HEK293 (cell line): ENCODE results near the gene DIP2C.

ENCODE experiments used
- CTCF ChIA-PET: fragments of 350-600 bp; formaldehyde crosslinking; extraction: SDS; loops from one replicate; lab custom pipeline; 2021; ENCODE audit warnings: antibody characterized with exemption; lab: Yijun Ruan, JAX
- POLR2A ChIA-PET: fragments of 300-600 bp; formaldehyde crosslinking; extraction: SDS; loops from one replicate; lab custom pipeline; 2020; ENCODE audit warnings: antibody characterized with exemption, inconsistent platforms; lab: Yijun Ruan, JAX
- H3K27ac ChIP-seq: fragments of 200-500 bp; sonication (Bioruptor generic); 2 replicates; pipeline ENCODE4 v1.5.1; 2014; ENCODE audit warnings: low read depth, low read length, control low read depth, inconsistent platforms; ENCODE audit errors: extremely low read depth
- H3K36me3 ChIP-seq, 2 experiments: fragments of 200-500 bp in 1 of 2; sonication (Bioruptor generic) in 1 of 2; 1 replicate in 1 of 2; 2 replicates in 1 of 2; pipeline ENCODE4 v1.5.1; 2014 to 2017; ENCODE audit warnings: inconsistent platforms in 2 of 2, low read length in 2 of 2; ENCODE audit not compliant: control insufficient read depth in 2 of 2, insufficient read depth in 1 of 2
- H3K4me1 ChIP-seq: fragments of 200-500 bp; sonication (Bioruptor generic); 2 replicates; pipeline ENCODE4 v1.5.1; 2014; ENCODE audit warnings: mild to moderate bottlenecking, low read length, inconsistent platforms; ENCODE audit not compliant: control insufficient read depth, insufficient read depth
- H3K4me3 ChIP-seq: 2 replicates; pipeline ENCODE4 v1.5.1; 2011; ENCODE audit warnings: low read depth, mild to moderate bottlenecking, control low read depth, low read length, moderate library complexity
- H3K9me3 ChIP-seq: fragments of 200-500 bp; sonication (Bioruptor generic); 2 replicates; pipeline ENCODE4 v1.5.1; 2014; ENCODE audit warnings: low read depth, low read length, inconsistent platforms; ENCODE audit not compliant: control insufficient read depth, insufficient read depth
- GFI1B ChIP-seq: fragments of 450-650 bp; formaldehyde crosslinking; IDR thresholded peaks from 2 replicates; pipeline ENCODE4 v1.5.1; 2016; ENCODE audit warnings: missing biosample characterization, missing genetic modification characterization
- KLF7 ChIP-seq: fragments of 450-650 bp; formaldehyde crosslinking; IDR thresholded peaks from 2 replicates; pipeline ENCODE4 v1.5.1; 2016; ENCODE audit warnings: missing biosample characterization, missing genetic modification characterization, borderline replicate concordance
- MZF1 ChIP-seq: fragments of 450-650 bp; formaldehyde crosslinking; IDR thresholded peaks from 2 replicates; pipeline ENCODE4 v1.5.1; 2017; ENCODE audit warnings: missing biosample characterization, missing genetic modification characterization, borderline replicate concordance
- SALL2 ChIP-seq: fragments of 450-650 bp; formaldehyde crosslinking; IDR thresholded peaks from 2 replicates; pipeline ENCODE4 v1.5.0; 2017; ENCODE audit warnings: missing biosample characterization, mild to moderate bottlenecking, missing genetic modification characterization, borderline replicate concordance
- ZBTB48 ChIP-seq: fragments of 450-650 bp; formaldehyde crosslinking; IDR thresholded peaks from 2 replicates; pipeline ENCODE4 v1.5.1; 2016; ENCODE audit warnings: missing biosample characterization, missing genetic modification characterization
- ZFHX2 ChIP-seq: fragments of 450-650 bp; formaldehyde crosslinking; conservative IDR thresholded peaks from 2 replicates; pipeline ENCODE4 v1.5.1; 2016; ENCODE audit warnings: missing biosample characterization, missing genetic modification characterization
- ZNF133 ChIP-seq: fragments of 450-650 bp; formaldehyde crosslinking; IDR thresholded peaks from 2 replicates; pipeline ENCODE4 v1.5.1; 2016; ENCODE audit warnings: missing biosample characterization, missing genetic modification characterization
- ZNF140 ChIP-seq: fragments of 450-650 bp; formaldehyde crosslinking; IDR thresholded peaks from 2 replicates; pipeline ENCODE4 v1.5.1; 2016; ENCODE audit warnings: missing biosample characterization, missing genetic modification characterization
- ZNF16 ChIP-seq: fragments of 450-650 bp; formaldehyde crosslinking; IDR thresholded peaks from 2 replicates; pipeline ENCODE4 v1.5.1; 2016; ENCODE audit warnings: low read depth, missing biosample characterization, missing genetic modification characterization
- ZNF184 ChIP-seq: fragments of 450-650 bp; IDR thresholded peaks from 2 replicates; pipeline ENCODE4 v1.5.1; 2018; ENCODE audit warnings: missing biosample characterization, mild to moderate bottlenecking, missing genetic modification characterization
- ZNF341 ChIP-seq: fragments of 450-650 bp; formaldehyde crosslinking; IDR thresholded peaks from 2 replicates; pipeline ENCODE4; 2016; ENCODE audit warnings: low read depth, missing biosample characterization, missing genetic modification characterization
- ZNF350 ChIP-seq: fragments of 450-650 bp; formaldehyde crosslinking; IDR thresholded peaks from 2 replicates; pipeline ENCODE4 v1.5.0; 2017; ENCODE audit warnings: missing biosample characterization, mild to moderate bottlenecking, missing genetic modification characterization
- ZNF433 ChIP-seq: fragments of 450-650 bp; formaldehyde crosslinking; IDR thresholded peaks from 2 replicates; pipeline ENCODE4 v1.5.1; 2016; ENCODE audit warnings: missing biosample characterization, missing genetic modification characterization, low read depth
- ZNF48 ChIP-seq: fragments of 450-650 bp; formaldehyde crosslinking; IDR thresholded peaks from 2 replicates; pipeline ENCODE4 v1.5.1; 2016; ENCODE audit warnings: missing biosample characterization, missing genetic modification characterization
- ZNF530 ChIP-seq: fragments of 450-650 bp; formaldehyde crosslinking; IDR thresholded peaks from 2 replicates; pipeline ENCODE4 v1.5.1; 2016; ENCODE audit warnings: low read depth, missing biosample characterization, missing genetic modification characterization
- ZNF558 ChIP-seq: fragments of 450-650 bp; formaldehyde crosslinking; IDR thresholded peaks from 2 replicates; pipeline ENCODE4 v1.5.1; 2016; ENCODE audit warnings: missing biosample characterization, missing genetic modification characterization
- ZNF654 ChIP-seq: fragments of 450-650 bp; formaldehyde crosslinking; IDR thresholded peaks from 2 replicates; pipeline ENCODE4 v1.5.1; 2016; ENCODE audit warnings: low read depth, missing biosample characterization, missing genetic modification characterization
- ZNF701 ChIP-seq: fragments of 450-650 bp; formaldehyde crosslinking; IDR thresholded peaks from 2 replicates; pipeline ENCODE4 v1.5.1; 2016; ENCODE audit warnings: missing biosample characterization, missing genetic modification characterization
- TF ChIP-seq, protein P1 (sequence below): fragments of 450-650 bp; formaldehyde crosslinking; IDR thresholded peaks from 2 replicates; pipeline ENCODE4 v1.5.1; 2017; ENCODE audit warnings: missing biosample characterization, missing genetic modification characterization
- TF ChIP-seq, protein P2 (sequence below): fragments of 450-650 bp; formaldehyde crosslinking; IDR thresholded peaks from 2 replicates; pipeline ENCODE4 v1.5.1; 2016; ENCODE audit warnings: missing biosample characterization, missing genetic modification characterization
- TF ChIP-seq, protein P3 (sequence below): fragments of 450-650 bp; formaldehyde crosslinking; IDR thresholded peaks from 2 replicates; pipeline ENCODE4 v1.5.1; 2016; ENCODE audit warnings: missing biosample characterization, missing genetic modification characterization, borderline replicate concordance
- TF ChIP-seq, protein P4 (sequence below): fragments of 450-650 bp; formaldehyde crosslinking; IDR thresholded peaks from 2 replicates; pipeline ENCODE4 v1.5.1; 2016; ENCODE audit warnings: missing biosample characterization, missing genetic modification characterization
- TF ChIP-seq, protein P5 (sequence below): fragments of 450-650 bp; formaldehyde crosslinking; IDR thresholded peaks from 2 replicates; pipeline ENCODE4 v1.5.1; 2016; ENCODE audit warnings: missing biosample characterization, missing genetic modification characterization

Gene DIP2C

DNA sequence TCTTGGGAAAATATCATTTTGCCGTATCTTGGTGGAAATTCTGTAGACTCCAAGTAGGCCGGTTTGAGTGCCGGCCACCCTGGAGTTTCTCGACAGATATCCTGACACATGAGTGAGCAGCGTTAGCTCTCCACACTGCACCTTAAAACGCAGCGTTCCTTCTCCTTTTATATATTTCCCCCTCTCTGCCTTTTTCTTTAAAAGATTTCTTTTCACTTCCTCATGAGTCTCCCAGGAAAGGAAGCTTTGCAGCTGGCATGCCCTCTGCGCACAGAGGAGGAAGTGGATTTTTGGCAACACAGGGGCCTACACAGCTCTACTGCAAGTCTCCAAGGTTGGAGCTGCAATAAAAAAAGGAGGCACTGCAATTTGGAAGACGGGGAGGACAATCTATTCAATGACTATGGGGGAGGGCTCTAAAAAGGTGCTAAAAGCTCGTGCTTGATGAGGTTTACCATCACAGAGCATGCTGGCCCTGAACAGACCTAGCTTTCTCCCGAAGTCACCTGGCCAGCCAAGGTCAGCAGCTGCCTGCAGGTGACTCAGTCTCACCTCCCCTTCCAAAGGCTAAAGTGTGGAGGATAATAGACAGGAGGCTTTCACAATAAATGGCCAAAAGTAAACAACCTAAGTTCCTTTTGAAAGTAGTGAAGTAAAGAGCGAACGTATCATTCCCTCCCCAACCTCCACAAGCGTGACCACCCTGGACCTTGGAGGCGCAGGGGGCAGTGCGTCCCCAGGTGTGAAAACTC is 301.4 kb downstream of the DIP2C start:
- Histone ChIP-seq H3K9me3 (no peaks in the 10 kb centered on the region), H3K4me3 (no peak overlapping the region), H3K36me3 (peaks cover 4 to 49% of the 10 kb centered on the region in 2 experiments), H3K4me1 (no peaks in the 10 kb centered on the region), H3K27ac (no peak overlapping the region)
- POLR2A ChIA-PET: no interaction called here
- TF ChIP-seq ZNF48: no peak
- TF ChIP-seq ZNF16 (tag by site-specific recombination): no peak
- TF ChIP-seq, protein P1, sequence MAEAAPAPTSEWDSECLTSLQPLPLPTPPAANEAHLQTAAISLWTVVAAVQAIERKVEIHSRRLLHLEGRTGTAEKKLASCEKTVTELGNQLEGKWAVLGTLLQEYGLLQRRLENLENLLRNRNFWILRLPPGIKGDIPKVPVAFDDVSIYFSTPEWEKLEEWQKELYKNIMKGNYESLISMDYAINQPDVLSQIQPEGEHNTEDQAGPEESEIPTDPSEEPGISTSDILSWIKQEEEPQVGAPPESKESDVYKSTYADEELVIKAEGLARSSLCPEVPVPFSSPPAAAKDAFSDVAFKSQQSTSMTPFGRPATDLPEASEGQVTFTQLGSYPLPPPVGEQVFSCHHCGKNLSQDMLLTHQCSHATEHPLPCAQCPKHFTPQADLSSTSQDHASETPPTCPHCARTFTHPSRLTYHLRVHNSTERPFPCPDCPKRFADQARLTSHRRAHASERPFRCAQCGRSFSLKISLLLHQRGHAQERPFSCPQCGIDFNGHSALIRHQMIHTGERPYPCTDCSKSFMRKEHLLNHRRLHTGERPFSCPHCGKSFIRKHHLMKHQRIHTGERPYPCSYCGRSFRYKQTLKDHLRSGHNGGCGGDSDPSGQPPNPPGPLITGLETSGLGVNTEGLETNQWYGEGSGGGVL (tag by site-specific recombination): no peak
- no peak for TF ChIP-seq ZNF530 (tag by site-specific recombination)
- TF ChIP-seq ZNF654 (tag by site-specific recombination): no peak
- TF ChIP-seq, protein P2, sequence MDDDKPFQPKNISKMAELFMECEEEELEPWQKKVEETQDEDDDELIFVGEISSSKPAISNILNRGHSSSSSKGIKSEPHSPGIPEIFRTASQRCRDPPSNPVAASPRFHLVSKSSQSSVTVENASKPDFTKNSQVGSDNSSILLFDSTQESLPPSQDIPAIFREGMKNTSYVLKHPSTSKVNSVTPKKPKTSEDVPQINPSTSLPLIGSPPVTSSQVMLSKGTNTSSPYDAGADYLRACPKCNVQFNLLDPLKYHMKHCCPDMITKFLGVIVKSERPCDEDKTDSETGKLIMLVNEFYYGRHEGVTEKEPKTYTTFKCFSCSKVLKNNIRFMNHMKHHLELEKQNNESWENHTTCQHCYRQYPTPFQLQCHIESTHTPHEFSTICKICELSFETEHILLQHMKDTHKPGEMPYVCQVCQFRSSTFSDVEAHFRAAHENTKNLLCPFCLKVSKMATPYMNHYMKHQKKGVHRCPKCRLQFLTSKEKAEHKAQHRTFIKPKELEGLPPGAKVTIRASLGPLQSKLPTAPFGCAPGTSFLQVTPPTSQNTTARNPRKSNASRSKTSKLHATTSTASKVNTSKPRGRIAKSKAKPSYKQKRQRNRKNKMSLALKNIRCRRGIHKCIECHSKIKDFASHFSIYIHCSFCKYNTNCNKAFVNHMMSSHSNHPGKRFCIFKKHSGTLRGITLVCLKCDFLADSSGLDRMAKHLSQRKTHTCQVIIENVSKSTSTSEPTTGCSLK (tag by site-specific recombination): no peak
- TF ChIP-seq GFI1B (tag by site-specific recombination): no peak
- no peak for TF ChIP-seq ZNF558 (tag by site-specific recombination)
- no peak for TF ChIP-seq ZNF184 (tag by site-specific recombination)
- TF ChIP-seq ZBTB48 (tag by site-specific recombination): no peak
- TF ChIP-seq ZNF341: no peak
- no peak for TF ChIP-seq ZNF133 (tag by site-specific recombination)
- no peak for TF ChIP-seq KLF7 (tag by site-specific recombination)
- no peak for TF ChIP-seq SALL2
- CTCF ChIA-PET: no interaction called here

DNA sequence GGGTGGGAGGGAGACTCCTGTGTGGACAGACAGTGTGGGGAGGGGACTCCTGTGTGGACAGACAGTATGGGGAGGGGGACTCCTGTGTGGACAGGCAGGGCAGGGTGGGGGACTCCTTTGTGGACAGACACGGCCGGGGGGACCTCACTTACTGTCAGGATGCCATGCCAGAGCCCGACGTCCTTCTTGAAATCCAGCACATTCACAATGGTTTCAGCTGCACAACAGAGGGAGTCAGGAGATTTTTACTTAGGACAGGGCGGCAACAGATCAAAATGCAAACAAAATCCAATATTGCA is 301.9 kb downstream of the DIP2C start:
- Histone ChIP-seq H3K4me1 (no peaks in the 10 kb centered on the region), H3K9me3 (no peaks in the 10 kb centered on the region), H3K27ac (no peak overlapping the region), H3K36me3 (peaks cover 4 to 53% of the 10 kb centered on the region in 2 experiments), H3K4me3 (no peak overlapping the region)
- TF ChIP-seq, protein P3, sequence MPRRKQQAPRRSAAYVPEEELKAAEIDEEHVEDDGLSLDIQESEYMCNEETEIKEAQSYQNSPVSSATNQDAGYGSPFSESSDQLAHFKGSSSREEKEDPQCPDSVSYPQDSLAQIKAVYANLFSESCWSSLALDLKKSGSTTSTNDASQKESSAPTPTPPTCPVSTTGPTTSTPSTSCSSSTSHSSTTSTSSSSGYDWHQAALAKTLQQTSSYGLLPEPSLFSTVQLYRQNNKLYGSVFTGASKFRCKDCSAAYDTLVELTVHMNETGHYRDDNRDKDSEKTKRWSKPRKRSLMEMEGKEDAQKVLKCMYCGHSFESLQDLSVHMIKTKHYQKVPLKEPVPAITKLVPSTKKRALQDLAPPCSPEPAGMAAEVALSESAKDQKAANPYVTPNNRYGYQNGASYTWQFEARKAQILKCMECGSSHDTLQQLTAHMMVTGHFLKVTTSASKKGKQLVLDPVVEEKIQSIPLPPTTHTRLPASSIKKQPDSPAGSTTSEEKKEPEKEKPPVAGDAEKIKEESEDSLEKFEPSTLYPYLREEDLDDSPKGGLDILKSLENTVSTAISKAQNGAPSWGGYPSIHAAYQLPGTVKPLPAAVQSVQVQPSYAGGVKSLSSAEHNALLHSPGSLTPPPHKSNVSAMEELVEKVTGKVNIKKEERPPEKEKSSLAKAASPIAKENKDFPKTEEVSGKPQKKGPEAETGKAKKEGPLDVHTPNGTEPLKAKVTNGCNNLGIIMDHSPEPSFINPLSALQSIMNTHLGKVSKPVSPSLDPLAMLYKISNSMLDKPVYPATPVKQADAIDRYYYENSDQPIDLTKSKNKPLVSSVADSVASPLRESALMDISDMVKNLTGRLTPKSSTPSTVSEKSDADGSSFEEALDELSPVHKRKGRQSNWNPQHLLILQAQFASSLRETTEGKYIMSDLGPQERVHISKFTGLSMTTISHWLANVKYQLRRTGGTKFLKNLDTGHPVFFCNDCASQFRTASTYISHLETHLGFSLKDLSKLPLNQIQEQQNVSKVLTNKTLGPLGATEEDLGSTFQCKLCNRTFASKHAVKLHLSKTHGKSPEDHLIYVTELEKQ: no peak
- TF ChIP-seq, protein P4, sequence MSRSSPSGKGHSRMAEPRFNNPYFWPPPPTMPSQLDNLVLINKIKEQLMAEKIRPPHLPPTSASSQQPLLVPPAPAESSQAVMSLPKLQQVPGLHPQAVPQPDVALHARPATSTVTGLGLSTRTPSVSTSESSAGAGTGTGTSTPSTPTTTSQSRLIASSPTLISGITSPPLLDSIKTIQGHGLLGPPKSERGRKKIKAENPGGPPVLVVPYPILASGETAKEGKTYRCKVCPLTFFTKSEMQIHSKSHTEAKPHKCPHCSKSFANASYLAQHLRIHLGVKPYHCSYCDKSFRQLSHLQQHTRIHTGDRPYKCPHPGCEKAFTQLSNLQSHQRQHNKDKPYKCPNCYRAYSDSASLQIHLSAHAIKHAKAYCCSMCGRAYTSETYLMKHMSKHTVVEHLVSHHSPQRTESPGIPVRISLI: no peak
- TF ChIP-seq, protein P5, sequence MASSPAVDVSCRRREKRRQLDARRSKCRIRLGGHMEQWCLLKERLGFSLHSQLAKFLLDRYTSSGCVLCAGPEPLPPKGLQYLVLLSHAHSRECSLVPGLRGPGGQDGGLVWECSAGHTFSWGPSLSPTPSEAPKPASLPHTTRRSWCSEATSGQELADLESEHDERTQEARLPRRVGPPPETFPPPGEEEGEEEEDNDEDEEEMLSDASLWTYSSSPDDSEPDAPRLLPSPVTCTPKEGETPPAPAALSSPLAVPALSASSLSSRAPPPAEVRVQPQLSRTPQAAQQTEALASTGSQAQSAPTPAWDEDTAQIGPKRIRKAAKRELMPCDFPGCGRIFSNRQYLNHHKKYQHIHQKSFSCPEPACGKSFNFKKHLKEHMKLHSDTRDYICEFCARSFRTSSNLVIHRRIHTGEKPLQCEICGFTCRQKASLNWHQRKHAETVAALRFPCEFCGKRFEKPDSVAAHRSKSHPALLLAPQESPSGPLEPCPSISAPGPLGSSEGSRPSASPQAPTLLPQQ: no peak
- TF ChIP-seq MZF1 (tag by site-specific recombination) (no peak), ZNF350 (no peak), ZNF140 (tag by site-specific recombination) (no peak), ZFHX2 (no peak), ZNF701 (tag by site-specific recombination) (no peak), ZNF433 (tag by site-specific recombination) (no peak)
- POLR2A ChIA-PET: no interaction called here
- CTCF ChIA-PET: no interaction called here
